Neural cell (in vitro differentiated cells): ENCODE results near the gene PRAC1.

Experiments used
- EP300 ChIP-seq: fragments of 450-650 bp; conservative IDR thresholded peaks from 2 replicates; pipeline ENCODE4 v1.6.1; 2014; ENCODE audit warnings: antibody characterized with exemption, mild to moderate bottlenecking, moderate library complexity; ENCODE audit not compliant: poor library complexity, severe bottlenecking
- EZH2 ChIP-seq: fragments of 200-600, 300-800 bp; shearing (Covaris generic), sonication (generic); IDR thresholded peaks from 2 replicates; pipeline ENCODE4 v1.6.1; 2014; ENCODE audit warnings: antibody characterized with exemption, low read length, borderline replicate concordance, mild to moderate bottlenecking; ENCODE audit not compliant: insufficient read depth, poor library complexity, severe bottlenecking
- POLR2AphosphoS5 ChIP-seq: IDR thresholded peaks from 2 replicates; pipeline ENCODE4 v1.6.1; 2012
- TAF1 ChIP-seq: IDR thresholded peaks from 2 replicates; pipeline ENCODE4 v1.6.1; 2012; ENCODE audit warnings: low read depth
- TF ChIP-seq, protein P1 (sequence below): fragments of 450-650 bp; IDR thresholded peaks from 2 replicates; pipeline ENCODE4 v1.5.1; 2014; ENCODE audit warnings: antibody characterized with exemption, mild to moderate bottlenecking, moderate library complexity; ENCODE audit not compliant: poor library complexity, severe bottlenecking
- TF ChIP-seq, protein P2 (sequence below): IDR thresholded peaks from 2 replicates; pipeline ENCODE4 v1.6.1; 2012; ENCODE audit warnings: borderline replicate concordance

DNA sequence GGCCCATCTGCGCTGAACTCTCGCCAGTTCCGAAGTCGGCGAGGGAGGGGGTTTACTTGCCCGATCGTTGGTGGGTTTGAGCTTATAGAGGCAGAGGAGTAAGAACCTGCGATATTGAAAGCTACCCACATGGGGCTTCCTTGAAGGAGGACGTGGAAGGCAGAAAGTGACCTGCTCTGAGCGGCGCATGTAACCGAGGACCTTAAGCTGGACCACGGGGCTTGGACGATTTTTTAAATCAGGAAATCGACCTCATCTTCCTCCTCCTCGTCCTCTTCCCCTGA is 2.6 kb upstream of the PRAC1 start:
- TF ChIP-seq, protein P1, sequence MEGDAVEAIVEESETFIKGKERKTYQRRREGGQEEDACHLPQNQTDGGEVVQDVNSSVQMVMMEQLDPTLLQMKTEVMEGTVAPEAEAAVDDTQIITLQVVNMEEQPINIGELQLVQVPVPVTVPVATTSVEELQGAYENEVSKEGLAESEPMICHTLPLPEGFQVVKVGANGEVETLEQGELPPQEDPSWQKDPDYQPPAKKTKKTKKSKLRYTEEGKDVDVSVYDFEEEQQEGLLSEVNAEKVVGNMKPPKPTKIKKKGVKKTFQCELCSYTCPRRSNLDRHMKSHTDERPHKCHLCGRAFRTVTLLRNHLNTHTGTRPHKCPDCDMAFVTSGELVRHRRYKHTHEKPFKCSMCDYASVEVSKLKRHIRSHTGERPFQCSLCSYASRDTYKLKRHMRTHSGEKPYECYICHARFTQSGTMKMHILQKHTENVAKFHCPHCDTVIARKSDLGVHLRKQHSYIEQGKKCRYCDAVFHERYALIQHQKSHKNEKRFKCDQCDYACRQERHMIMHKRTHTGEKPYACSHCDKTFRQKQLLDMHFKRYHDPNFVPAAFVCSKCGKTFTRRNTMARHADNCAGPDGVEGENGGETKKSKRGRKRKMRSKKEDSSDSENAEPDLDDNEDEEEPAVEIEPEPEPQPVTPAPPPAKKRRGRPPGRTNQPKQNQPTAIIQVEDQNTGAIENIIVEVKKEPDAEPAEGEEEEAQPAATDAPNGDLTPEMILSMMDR: no peak
- TF ChIP-seq EZH2: no peak
- TF ChIP-seq, protein P2, sequence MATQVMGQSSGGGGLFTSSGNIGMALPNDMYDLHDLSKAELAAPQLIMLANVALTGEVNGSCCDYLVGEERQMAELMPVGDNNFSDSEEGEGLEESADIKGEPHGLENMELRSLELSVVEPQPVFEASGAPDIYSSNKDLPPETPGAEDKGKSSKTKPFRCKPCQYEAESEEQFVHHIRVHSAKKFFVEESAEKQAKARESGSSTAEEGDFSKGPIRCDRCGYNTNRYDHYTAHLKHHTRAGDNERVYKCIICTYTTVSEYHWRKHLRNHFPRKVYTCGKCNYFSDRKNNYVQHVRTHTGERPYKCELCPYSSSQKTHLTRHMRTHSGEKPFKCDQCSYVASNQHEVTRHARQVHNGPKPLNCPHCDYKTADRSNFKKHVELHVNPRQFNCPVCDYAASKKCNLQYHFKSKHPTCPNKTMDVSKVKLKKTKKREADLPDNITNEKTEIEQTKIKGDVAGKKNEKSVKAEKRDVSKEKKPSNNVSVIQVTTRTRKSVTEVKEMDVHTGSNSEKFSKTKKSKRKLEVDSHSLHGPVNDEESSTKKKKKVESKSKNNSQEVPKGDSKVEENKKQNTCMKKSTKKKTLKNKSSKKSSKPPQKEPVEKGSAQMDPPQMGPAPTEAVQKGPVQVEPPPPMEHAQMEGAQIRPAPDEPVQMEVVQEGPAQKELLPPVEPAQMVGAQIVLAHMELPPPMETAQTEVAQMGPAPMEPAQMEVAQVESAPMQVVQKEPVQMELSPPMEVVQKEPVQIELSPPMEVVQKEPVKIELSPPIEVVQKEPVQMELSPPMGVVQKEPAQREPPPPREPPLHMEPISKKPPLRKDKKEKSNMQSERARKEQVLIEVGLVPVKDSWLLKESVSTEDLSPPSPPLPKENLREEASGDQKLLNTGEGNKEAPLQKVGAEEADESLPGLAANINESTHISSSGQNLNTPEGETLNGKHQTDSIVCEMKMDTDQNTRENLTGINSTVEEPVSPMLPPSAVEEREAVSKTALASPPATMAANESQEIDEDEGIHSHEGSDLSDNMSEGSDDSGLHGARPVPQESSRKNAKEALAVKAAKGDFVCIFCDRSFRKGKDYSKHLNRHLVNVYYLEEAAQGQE: no peak
- no peak for TF ChIP-seq EP300
- no peak for TF ChIP-seq POLR2AphosphoS5
- TF ChIP-seq TAF1: no peak
